ENCODE measurements around the gene CENPVL3.
"Not testable (repeated sequence)": the region's sequence is repeated elsewhere in the genome, so short reads cannot be mapped to it uniquely, and the experiment has no call there.

Gene CENPVL3
- 0 reads per million in 3 donors for total RNA-seq

DNA sequence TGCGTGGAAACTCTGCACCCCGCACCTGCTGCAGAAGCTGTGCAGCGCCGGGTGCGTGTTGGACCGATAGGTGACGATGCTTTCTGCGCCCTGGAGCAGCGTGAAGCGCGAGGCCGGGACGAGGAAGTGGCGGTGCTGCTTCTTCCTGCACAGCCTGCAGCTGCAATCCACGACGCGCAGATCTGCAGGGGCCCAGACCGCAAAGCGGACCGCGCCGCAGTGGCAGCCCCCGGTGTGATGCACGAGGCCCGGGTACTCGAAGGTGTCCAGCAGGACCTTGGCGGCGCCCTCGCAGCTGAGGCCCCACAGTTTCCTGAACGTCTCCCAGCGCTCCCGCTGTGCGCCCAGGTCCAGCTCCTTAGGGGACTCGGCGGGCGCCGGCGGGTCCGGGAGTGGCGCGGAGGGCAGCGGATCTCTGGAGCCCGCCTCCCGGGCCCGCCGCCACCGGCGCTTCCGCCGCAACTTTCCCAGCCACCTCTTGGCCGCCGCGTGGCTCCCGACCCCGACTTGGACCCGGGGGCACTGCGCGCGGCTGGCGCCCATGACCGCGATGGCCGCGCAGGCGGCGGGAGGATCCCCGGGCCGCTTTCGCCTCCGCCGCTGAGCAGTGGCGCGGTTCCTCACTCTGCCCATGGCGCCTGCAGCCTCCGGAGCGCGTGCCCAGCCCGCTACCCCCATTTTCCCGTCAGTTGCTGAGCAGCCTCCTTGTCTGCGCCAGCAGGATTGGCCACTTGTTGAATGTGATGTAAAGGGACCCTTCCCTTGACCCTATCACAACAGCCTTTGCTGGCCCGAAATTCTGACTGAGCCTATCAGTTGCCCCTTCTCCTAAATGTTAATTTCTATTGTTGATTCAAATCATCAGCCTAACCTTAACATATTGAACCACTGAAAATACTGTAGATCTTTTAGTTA is at the start of gene CENPVL3:
Gene CENPVL3 (minus strand): TSS at position 672 of the 915 bp plus-strand sequence. CDS start 39 bp downstream, at position 633.
- not testable (repeated sequence) for H3K4me1 ChIP-seq (ENCODE audit: control insufficient read depth, insufficient read depth, low read length, poor library complexity, severe bottlenecking); DNase-seq; H3K27me3 ChIP-seq (replicated peaks; ENCODE audit: control insufficient read depth, insufficient read depth, low read length, poor library complexity, severe bottlenecking); H3K4me3 ChIP-seq (ENCODE audit: insufficient read depth, low read depth, low read length, poor library complexity, severe bottlenecking); H3K27ac ChIP-seq (ENCODE audit: insufficient read depth, low read length, poor library complexity, severe bottlenecking); H3K36me3 ChIP-seq (ENCODE audit: control insufficient read depth, insufficient read depth, low read length); H3K9me3 ChIP-seq (ENCODE audit: control insufficient read depth, low read length)

DNA sequence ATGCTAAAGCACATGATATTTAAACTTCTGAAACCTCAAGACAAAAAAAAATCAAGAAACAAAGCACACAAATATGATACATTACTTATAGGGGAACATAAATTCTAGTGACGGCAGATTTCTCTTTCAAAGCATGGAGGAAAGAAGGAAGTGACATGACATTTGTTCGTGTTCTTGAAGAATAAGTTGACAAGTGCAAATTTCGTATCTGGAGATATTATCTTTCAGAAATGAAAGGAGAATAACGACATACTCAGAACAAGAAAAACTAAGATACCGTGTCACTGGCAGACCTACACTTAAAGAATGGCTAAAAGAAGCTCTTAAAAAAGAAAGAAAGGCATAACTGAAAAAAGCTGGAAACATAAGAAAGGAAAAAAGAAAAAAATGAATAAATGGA is 47.3 kb upstream of the CENPVL3 start:
- H3K9me3 ChIP-seq (ENCODE audit: control insufficient read depth, low read length): no peaks in the 10 kb centered on the region
- H3K27ac ChIP-seq (ENCODE audit: insufficient read depth, low read length, poor library complexity, severe bottlenecking): no peak overlapping the region
- no peaks in the 10 kb centered on the region for H3K4me1 ChIP-seq (ENCODE audit: control insufficient read depth, insufficient read depth, low read length, poor library complexity, severe bottlenecking)
- no peaks in the 10 kb centered on the region for H3K36me3 ChIP-seq (ENCODE audit: control insufficient read depth, insufficient read depth, low read length)
- H3K27me3 ChIP-seq (replicated peaks; ENCODE audit: control insufficient read depth, insufficient read depth, low read length, poor library complexity, severe bottlenecking): no peaks in the 10 kb centered on the region
- no peak for DNase-seq
- no peak overlapping the region for H3K4me3 ChIP-seq (ENCODE audit: insufficient read depth, low read depth, low read length, poor library complexity, severe bottlenecking)

DNA sequence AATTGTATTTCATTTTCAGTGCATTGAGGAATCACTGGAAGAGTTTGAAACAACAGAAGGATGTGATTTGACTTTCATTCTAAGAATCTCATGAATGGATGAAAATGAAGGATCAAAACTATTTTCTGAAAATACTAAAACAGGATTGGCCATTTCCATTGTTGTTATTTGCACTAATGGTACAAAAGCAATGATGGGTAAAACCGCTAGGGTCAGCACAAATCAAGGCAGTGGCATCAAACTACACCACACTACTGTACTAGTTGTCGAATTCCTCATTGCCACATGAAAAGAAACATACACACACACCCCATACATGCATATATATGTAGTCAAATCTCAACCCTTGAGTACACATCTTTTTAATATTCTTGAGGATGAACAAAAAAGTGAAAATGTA is 24.7 kb upstream of the CENPVL3 start:
- no peaks in the 10 kb centered on the region for H3K4me1 ChIP-seq (ENCODE audit: control insufficient read depth, insufficient read depth, low read length, poor library complexity, severe bottlenecking)
- H3K9me3 ChIP-seq (ENCODE audit: control insufficient read depth, low read length): no peaks in the 10 kb centered on the region
- H3K36me3 ChIP-seq (ENCODE audit: control insufficient read depth, insufficient read depth, low read length): no peaks in the 10 kb centered on the region
- no peak overlapping the region for H3K4me3 ChIP-seq (ENCODE audit: insufficient read depth, low read depth, low read length, poor library complexity, severe bottlenecking)
- no peak for DNase-seq
- no peak overlapping the region for H3K27ac ChIP-seq (ENCODE audit: insufficient read depth, low read length, poor library complexity, severe bottlenecking)
- H3K27me3 ChIP-seq (replicated peaks; ENCODE audit: control insufficient read depth, insufficient read depth, low read length, poor library complexity, severe bottlenecking): no peaks in the 10 kb centered on the region

DNA sequence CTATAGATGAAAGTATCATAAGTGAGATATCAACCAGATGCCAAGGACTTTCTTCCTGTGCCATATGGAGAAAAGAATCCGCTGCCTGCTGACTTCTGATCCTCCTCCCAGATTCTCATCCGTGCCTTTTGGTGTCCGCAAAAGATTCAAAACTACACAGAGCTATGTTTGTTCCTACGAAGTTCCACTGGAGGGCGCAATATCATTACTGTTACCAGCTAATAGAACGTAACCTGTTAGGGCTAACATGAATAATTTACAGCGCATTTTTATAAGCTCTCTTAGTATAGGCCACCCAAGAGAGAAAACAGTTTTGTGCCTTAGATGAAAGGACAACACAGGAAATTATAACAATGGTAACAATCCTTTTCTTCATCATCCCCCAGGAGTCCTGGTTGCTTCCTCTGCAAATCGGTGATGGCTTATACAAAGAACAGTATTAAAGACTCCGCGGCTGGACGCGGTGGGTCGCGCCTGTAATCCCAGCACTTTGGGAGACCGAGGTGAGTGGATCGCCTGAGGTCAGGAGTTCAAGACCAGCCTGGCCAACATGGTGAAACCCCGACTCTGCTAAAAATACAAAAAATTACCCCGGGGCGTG is 22.8 kb upstream of the CENPVL3 start:
- Histone ChIP-seq H3K4me1 (ENCODE audit: control insufficient read depth, insufficient read depth, low read length, poor library complexity, severe bottlenecking) (no peaks in the 10 kb centered on the region), H3K9me3 (ENCODE audit: control insufficient read depth, low read length) (no peaks in the 10 kb centered on the region), H3K4me3 (ENCODE audit: insufficient read depth, low read depth, low read length, poor library complexity, severe bottlenecking) (no peak overlapping the region), H3K27ac (ENCODE audit: insufficient read depth, low read length, poor library complexity, severe bottlenecking) (no peak overlapping the region), H3K36me3 (ENCODE audit: control insufficient read depth, insufficient read depth, low read length) (no peaks in the 10 kb centered on the region), H3K27me3 (replicated peaks; ENCODE audit: control insufficient read depth, insufficient read depth, low read length, poor library complexity, severe bottlenecking) (no peaks in the 10 kb centered on the region)
- no peak for DNase-seq

DNA sequence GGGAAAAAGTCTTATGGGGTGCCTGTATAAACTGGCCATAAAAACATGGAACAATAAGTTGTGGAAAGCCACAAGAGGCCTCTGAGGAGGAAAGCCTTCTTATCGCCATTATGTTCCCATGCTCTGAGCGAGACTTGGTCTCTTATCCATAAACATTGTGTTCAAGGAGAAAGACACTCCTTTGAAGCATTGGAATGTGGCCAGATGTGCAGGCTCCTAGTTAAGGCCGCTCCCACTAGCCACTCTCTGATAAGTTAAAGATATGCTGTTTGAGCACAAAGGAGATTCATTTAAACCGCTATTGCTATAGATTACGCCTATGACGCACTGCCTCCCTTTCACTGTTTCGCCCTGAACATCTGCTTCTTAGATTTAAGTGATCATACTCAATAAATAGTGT is 17.8 kb upstream of the CENPVL3 start:
- not testable (repeated sequence) for H3K27ac ChIP-seq (ENCODE audit: insufficient read depth, low read length, poor library complexity, severe bottlenecking); DNase-seq; H3K9me3 ChIP-seq (ENCODE audit: control insufficient read depth, low read length); H3K4me1 ChIP-seq (ENCODE audit: control insufficient read depth, insufficient read depth, low read length, poor library complexity, severe bottlenecking); H3K4me3 ChIP-seq (ENCODE audit: insufficient read depth, low read depth, low read length, poor library complexity, severe bottlenecking); H3K27me3 ChIP-seq (replicated peaks; ENCODE audit: control insufficient read depth, insufficient read depth, low read length, poor library complexity, severe bottlenecking); H3K36me3 ChIP-seq (ENCODE audit: control insufficient read depth, insufficient read depth, low read length)

DNA sequence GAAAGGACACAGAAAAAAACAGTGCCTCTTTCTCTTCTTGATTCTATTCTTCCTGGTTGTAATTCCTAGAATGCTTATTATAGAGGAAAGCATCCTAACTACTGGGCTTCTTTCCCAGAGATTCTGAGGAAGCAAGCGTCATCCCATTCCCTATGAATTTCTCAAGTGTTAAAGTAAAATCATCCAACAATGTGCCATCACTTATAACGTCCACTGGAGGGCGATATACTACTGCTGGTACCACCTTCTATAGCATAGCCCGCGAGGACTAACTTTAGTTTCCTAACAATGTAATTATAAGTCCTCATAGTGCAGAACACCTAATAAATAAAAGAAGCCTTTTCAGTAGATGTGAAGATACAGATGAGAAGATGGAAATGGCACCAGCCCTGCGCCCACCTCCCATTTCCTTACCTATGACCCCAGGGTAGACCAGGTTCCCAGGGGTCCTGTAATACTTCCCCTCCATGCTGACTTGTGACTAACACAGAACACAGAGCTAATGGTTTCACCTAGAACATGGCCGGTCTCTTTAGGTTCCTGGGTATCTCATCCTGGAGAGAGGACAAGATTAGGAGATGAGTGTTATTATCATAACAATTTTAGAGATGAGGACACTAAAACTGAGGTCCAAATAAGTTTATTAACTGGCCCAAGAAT is 4.2 kb downstream of the CENPVL3 start:
- DNase-seq: no peak

DNA sequence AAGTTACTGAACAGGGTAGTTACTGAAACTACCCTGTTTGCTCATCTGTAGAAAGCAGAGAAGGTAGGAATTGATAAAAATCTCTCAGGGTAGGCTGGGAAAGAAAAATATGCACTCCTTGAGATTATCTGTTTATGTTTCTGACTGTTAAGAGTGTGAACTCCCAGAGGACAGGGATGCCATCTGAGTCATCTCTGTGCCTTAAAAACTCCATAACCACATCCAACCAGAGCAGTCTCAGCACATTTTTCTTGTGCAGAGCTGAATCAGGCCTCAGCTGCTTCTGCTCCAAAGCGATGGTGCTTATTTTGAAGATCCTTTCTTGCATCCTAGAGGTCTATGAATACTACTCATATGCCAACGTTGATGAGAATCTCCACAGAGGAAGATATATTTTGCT is 9.9 kb downstream of the CENPVL3 start:
- Histone ChIP-seq H3K27ac (ENCODE audit: insufficient read depth, low read length, poor library complexity, severe bottlenecking) (no peak overlapping the region), H3K4me1 (ENCODE audit: control insufficient read depth, insufficient read depth, low read length, poor library complexity, severe bottlenecking) (no peaks in the 10 kb centered on the region), H3K27me3 (replicated peaks; ENCODE audit: control insufficient read depth, insufficient read depth, low read length, poor library complexity, severe bottlenecking) (no peaks in the 10 kb centered on the region), H3K36me3 (ENCODE audit: control insufficient read depth, insufficient read depth, low read length) (no peaks in the 10 kb centered on the region), H3K9me3 (ENCODE audit: control insufficient read depth, low read length) (no peaks in the 10 kb centered on the region), H3K4me3 (ENCODE audit: insufficient read depth, low read depth, low read length, poor library complexity, severe bottlenecking) (no peak overlapping the region)
- DNase-seq: no peak

More for the DNA sequence above, 4.2 kb downstream of the CENPVL3 start:
- Histone ChIP-seq H3K27me3 (replicated peaks; ENCODE audit: control insufficient read depth, insufficient read depth, low read length, poor library complexity, severe bottlenecking) (peaks cover 3% of the 10 kb centered on the region), H3K4me3 (ENCODE audit: insufficient read depth, low read depth, low read length, poor library complexity, severe bottlenecking) (no peak overlapping the region), H3K27ac (ENCODE audit: insufficient read depth, low read length, poor library complexity, severe bottlenecking) (no peak overlapping the region), H3K36me3 (ENCODE audit: control insufficient read depth, insufficient read depth, low read length) (no peaks in the 10 kb centered on the region), H3K4me1 (ENCODE audit: control insufficient read depth, insufficient read depth, low read length, poor library complexity, severe bottlenecking) (no peaks in the 10 kb centered on the region), H3K9me3 (ENCODE audit: control insufficient read depth, low read length) (no peaks in the 10 kb centered on the region)

DNA sequence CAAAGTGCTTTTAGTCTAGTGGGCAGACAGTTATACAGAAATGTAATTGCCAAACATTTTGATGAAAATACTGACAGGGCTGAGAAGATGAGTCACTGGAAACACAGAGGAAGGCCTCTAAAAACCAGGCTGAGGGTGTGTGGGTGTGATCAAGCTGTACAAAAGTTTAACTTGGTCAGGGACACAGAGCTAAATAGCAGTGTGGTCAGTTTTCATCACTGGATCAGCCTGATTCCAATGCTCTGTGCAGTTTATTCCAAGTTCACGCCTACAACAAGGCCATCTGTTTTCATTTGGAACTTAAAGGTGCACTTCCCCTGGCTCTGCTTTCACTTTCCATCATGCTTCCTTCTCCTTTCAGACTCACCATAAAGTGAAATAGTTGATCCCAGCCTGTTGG is 10.6 kb downstream of the CENPVL3 start:
- DNase-seq: no peak
- Histone ChIP-seq H3K27me3 (replicated peaks; ENCODE audit: control insufficient read depth, insufficient read depth, low read length, poor library complexity, severe bottlenecking) (no peaks in the 10 kb centered on the region), H3K27ac (ENCODE audit: insufficient read depth, low read length, poor library complexity, severe bottlenecking) (no peak overlapping the region), H3K4me1 (ENCODE audit: control insufficient read depth, insufficient read depth, low read length, poor library complexity, severe bottlenecking) (no peaks in the 10 kb centered on the region), H3K9me3 (ENCODE audit: control insufficient read depth, low read length) (no peaks in the 10 kb centered on the region), H3K4me3 (ENCODE audit: insufficient read depth, low read depth, low read length, poor library complexity, severe bottlenecking) (no peak overlapping the region), H3K36me3 (ENCODE audit: control insufficient read depth, insufficient read depth, low read length) (no peaks in the 10 kb centered on the region)

DNA sequence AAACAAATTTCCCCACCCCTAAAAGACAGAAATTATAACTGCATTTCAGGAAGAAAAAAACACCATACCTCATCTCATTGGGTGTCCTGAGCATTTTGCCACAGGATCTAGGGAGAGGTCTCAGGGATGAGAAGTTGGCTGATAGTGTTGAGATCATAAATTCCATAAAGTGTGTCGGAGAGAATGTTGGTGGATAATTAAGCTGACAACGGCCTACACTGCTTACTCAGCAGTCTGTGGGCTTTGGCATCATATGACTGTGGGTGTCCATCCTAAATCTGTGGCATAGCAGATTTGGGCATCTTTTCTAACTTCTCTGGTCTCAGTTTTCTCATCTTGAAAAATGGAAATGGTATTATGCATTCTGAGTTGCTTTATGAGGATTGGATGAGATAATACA is 12.3 kb downstream of the CENPVL3 start:
- no peak overlapping the region for H3K4me3 ChIP-seq (ENCODE audit: insufficient read depth, low read depth, low read length, poor library complexity, severe bottlenecking)
- no peaks in the 10 kb centered on the region for H3K36me3 ChIP-seq (ENCODE audit: control insufficient read depth, insufficient read depth, low read length)
- peaks cover 2% of the 10 kb centered on the region for H3K27me3 ChIP-seq (replicated peaks; ENCODE audit: control insufficient read depth, insufficient read depth, low read length, poor library complexity, severe bottlenecking)
- H3K27ac ChIP-seq (ENCODE audit: insufficient read depth, low read length, poor library complexity, severe bottlenecking): no peak overlapping the region
- DNase-seq: no peak
- H3K9me3 ChIP-seq (ENCODE audit: control insufficient read depth, low read length): no peaks in the 10 kb centered on the region
- no peaks in the 10 kb centered on the region for H3K4me1 ChIP-seq (ENCODE audit: control insufficient read depth, insufficient read depth, low read length, poor library complexity, severe bottlenecking)

DNA sequence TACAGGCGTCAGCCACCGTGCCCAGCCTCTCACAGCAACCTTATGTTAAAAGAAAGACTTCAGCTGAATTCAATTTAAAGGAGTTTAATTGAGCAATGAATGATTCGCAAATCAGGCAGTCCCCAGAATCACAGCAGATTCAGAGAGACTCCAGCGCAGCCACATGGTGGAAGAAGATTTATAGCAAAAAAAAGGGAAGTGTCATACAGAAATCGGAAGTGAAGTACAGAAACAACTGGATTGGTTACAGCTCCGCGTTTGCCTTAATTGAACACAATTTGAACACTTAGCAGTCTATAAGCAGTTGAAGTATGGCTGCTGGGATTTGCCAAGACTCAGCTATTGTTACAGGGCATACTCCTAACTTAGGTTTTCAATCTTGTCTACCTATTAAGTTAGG is 19.8 kb downstream of the CENPVL3 start:
- Histone ChIP-seq H3K9me3 (ENCODE audit: control insufficient read depth, low read length) (no peaks in the 10 kb centered on the region), H3K36me3 (ENCODE audit: control insufficient read depth, insufficient read depth, low read length) (no peaks in the 10 kb centered on the region), H3K4me1 (ENCODE audit: control insufficient read depth, insufficient read depth, low read length, poor library complexity, severe bottlenecking) (no peaks in the 10 kb centered on the region), H3K4me3 (ENCODE audit: insufficient read depth, low read depth, low read length, poor library complexity, severe bottlenecking) (no peak overlapping the region), H3K27me3 (replicated peaks; ENCODE audit: control insufficient read depth, insufficient read depth, low read length, poor library complexity, severe bottlenecking) (peaks cover 2% of the 10 kb centered on the region), H3K27ac (ENCODE audit: insufficient read depth, low read length, poor library complexity, severe bottlenecking) (no peak overlapping the region)
- no peak for DNase-seq
